Activated gamma-delta T cell treated with Interleukin-2 at 50 U/mL for 16 hours (primary cell): ENCODE results near the gene ESPNL.
A peak's percentile ranks its signal among the peaks of the same experiment; 100 is the strongest.
"Not testable (repeated sequence)": the region's sequence is repeated elsewhere in the genome, so short reads cannot be mapped to it uniquely, and the experiment has no call there.

Experiments used
- DNase-seq: peaks from one replicate; pipeline ENCODE4 v3.0.0-alpha.2; 2020

The ESPNL gene, protein sequence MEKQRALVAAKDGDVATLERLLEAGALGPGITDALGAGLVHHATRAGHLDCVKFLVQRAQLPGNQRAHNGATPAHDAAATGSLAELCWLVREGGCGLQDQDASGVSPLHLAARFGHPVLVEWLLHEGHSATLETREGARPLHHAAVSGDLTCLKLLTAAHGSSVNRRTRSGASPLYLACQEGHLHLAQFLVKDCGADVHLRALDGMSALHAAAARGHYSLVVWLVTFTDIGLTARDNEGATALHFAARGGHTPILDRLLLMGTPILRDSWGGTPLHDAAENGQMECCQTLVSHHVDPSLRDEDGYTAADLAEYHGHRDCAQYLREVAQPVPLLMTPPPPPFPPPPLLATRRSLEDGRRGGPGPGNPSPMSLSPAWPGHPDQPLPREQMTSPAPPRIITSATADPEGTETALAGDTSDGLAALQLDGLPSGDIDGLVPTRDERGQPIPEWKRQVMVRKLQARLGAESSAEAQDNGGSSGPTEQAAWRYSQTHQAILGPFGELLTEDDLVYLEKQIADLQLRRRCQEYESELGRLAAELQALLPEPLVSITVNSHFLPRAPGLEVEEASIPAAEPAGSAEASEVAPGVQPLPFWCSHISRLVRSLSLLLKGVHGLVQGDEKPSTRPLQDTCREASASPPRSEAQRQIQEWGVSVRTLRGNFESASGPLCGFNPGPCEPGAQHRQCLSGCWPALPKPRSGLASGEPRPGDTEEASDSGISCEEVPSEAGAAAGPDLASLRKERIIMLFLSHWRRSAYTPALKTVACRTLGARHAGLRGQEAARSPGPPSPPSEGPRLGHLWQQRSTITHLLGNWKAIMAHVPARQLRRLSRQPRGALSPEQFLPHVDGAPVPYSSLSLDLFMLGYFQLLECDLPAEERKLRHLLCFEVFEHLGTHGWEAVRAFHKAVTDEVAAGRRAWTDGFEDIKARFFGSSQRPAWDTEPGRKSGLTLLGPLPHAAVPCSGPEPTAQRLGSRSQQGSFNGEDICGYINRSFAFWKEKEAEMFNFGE

DNA sequence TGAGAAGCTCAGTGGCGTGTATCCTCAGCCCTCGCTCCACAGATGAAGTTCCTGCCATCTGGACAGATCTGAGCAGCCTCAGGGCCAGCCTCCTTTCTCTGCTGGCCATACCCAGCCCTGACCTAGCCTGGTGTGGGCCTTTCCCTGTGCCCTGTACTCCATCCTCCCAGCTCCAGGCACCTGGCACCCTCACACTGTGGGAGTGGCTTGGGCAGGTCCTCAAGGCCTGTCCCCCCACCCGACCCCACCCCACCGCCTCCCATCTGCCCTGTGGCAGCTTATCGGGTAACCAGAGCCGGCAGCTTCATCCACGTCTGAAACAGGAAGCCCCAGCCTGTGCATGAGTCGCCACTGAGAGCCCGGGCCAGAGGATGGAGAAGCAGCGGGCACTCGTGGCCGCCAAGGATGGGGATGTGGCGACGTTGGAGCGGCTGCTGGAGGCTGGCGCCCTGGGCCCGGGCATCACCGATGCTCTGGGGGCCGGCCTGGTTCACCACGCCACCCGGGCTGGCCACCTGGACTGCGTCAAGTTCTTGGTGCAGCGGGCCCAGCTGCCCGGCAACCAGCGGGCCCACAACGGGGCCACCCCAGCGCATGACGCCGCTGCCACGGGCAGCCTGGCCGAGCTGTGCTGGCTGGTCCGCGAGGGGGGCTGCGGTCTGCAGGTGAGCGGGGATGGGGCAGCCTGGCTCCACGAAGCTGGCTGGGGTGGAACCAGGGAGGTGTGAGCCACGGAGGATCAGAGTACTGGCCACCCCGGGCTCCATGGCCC, at the start of gene ESPNL:
TSS of gene ESPNL (plus strand) at position 292 of the 772 bp plus-strand sequence. CDS start at position 372, 80 bp downstream.
- no peak for DNase-seq

DNA sequence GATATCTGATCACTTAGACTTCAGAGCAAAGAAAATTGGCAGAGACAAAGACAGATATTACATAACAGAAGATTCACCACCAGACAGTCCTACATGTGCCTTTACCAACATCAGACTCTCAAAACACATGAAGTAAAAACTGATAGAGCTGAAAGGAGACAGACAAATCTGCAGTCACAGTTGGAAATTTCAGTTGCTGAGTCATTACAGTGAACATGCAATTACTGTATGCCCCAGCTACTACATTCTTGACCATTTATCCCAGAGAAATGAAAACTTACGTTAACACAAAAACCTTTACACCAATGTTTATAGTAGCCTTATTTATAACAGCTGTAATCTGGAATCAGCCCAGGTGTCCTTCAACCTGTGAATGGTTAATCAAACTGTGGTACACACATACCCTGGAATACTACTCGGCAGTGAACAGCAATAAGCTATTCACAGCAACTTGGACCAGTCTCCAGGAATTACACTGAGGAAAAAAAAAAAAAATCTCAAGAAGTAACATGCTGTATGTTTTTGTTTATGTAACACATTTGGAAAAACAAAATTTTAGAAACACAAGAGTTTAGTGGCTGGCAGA, 46.9 kb upstream of the ESPNL start:
- DNase-seq, result no peak

DNA sequence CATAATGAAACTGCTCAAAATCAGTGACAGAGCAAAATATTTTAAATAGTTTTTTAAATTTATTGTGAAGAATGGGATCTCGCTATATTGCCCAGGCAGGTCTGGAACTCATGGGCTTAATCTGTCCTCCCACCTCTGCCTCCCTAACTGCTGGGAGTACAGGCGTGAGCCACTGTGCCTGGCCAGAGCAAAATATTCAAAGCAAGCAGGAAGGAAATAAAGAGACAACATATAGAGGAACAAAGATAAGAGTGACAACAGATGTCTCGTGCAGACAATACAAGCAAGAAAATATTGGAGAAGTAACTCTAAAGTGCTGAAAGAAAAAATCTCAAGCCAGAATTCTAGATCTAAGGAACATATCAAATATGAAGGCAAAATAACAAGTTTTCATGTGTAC, 44.3 kb upstream of the ESPNL start:
- no peak for DNase-seq

DNA sequence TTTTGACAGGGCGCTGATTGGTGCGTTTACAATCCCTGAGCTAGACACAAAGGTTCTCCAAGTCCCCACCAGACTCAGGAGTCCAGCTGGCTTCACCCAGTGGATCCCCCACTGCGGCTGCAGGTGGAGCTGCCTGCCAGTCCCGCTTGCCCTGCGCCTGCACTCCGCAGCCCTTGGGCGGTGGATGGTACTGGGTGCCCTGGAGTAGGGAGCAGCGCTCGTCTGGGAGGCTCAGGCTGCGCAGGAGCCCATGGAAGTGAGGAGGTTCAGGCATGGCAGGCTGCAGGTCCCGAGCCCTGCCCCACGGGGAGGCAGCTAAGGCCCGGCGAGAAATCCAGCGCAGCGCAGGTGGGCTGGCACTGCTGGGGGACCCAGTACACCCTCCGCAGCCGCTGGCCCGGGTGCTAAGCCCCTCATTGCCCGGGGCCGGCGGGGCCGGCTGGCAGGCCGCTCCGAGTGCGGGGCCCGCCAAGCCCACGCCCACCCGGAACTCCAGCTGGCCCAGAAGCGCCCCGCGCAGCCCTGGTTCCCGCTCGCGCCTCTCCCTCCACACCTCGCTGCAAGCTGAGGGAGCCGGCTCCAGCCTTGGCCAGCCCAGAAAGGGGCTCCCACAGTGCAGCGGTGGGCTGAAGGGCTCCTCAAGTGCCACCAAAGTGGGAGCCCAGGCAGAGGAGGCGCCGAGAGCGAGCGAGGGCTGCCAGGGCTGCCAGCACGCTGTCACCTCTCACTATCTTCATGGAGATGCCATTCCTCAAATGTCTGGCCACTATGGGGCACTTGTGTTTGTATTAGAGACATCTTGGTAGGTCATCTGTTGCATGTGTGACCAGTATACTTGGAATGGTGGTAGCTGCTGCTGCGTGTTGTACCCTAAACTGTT, 42.2 kb upstream of the ESPNL start:
- not testable (repeated sequence) for DNase-seq

DNA sequence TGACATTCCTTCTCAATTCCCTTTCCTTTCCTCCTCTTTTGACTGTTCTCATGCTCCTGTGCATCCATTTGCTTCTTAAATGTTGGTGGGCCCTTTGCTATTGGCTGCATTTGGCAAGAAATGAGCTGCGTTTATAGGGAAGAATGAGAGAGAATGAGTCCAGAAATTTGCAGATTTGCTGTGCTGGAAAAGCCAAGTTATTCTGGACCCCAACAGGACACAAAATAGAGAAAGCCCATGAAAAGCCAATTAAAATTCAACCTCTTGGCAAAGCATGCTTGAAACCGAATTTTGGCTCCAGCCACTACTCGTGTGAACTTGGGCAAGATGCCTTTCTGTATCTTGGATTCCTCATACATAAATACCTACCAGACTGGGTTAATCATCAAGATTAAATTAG, 40.6 kb upstream of the ESPNL start:
- DNase-seq, result no peak

DNA sequence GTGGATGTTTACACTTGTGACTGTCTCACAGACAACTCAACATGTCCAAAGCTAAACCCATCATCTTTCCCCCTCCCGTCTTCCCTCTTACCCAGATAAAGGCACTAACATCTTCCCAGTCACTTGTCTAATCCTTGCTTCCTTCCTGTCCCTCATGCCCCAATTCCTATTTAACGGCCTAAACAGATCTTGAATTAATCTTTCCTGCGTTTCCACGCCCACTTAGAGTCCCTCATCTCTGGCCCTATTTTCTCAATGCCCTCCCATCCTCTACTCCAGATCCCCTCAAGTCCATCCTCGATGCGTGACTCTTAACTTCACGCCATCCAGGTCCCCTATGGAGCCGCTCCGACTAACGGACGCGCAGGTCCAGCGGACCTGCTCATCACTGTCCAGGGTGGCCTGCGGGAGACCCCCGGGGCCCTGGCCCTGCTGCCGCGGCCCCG, 40.0 kb upstream of the ESPNL start:
- no peak for DNase-seq

DNA sequence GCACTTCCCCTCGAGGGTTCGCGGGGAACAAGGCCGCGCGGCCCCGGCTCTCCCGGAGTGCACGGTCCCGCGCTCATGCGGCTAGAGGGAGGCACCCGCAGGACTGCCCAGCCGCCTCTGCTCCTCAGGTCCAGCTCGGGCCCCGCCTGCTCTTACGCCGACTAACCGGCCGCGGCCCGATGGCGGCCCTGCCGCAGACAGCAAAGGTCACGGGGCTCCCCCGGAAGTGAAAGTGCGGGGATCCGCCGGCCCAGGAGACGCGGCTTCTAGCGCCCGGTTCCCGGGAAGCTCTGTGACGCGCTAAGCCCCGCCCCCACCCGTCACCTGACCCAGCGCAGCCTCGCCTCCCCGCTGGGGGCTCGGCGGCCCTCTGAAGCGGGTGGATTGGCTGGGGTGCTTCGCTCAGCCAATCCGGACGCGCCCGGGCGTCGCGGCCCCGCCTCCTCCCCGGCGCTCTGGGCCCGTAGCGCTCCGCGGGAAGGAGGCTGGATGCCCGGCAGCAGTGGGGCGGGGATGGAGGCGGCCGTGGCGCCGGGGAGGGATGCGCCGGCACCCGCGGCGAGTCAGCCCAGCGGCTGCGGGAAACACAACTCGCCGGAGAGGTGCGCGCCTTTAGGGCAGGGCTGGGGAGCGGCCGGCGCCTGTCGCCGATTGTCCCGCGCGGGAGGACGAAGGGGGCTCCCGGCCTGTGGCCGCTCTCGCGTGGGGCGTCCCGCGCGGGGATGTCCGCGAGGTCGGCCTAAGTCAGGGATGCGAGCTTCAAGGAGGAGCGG, 39.4 kb upstream of the ESPNL start, which contains the start of gene SCLY:
TSS of gene SCLY (plus strand) at position 460 of the 773 bp plus-strand sequence. CDS start at position 514, 54 bp downstream.
- peak; percentile 96 for DNase-seq

DNA sequence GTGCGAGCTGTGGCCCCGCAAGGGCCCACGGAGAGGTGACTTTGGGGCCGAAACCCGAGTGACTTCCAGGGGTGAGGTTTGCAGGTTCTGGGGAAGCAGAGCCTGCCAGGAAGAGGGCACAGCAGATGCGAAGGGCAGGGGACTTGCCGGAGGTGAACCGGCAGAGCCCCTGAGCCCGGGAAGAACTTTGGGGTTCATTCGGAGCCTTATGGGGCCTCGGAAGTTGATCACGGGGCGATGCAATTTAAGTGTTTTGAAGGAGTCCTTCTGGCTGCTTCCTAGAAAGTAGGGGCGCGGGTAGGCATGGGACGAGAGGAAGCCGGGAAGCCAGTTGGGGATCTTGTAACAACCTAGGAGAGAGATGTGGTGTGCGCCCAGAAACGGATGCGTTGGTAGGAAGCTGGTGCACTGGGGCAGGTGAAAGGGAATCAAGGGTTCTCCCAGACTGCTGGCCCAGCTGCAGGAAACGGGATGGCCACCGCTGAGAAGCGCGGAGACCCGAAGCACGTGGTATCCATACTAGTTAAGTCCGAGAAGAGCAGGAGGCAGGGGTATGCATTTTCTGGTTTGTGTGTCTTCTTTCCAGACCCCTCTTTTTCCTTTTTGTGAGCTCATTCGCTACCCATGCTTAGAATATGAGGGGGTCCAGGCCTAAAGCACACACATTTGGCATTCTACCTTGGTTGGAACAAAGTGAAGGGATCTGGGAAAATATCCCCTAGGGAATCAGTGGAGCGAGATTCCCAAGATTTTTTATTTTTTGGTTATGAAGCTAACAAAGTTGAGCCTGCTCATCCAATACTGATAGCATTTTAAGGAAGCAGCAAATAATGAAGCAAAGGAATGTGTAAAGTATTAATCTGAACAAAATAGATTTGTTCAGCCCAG, 38.6 kb upstream of the ESPNL start:
- DNase-seq, result peak; percentile 16

DNA sequence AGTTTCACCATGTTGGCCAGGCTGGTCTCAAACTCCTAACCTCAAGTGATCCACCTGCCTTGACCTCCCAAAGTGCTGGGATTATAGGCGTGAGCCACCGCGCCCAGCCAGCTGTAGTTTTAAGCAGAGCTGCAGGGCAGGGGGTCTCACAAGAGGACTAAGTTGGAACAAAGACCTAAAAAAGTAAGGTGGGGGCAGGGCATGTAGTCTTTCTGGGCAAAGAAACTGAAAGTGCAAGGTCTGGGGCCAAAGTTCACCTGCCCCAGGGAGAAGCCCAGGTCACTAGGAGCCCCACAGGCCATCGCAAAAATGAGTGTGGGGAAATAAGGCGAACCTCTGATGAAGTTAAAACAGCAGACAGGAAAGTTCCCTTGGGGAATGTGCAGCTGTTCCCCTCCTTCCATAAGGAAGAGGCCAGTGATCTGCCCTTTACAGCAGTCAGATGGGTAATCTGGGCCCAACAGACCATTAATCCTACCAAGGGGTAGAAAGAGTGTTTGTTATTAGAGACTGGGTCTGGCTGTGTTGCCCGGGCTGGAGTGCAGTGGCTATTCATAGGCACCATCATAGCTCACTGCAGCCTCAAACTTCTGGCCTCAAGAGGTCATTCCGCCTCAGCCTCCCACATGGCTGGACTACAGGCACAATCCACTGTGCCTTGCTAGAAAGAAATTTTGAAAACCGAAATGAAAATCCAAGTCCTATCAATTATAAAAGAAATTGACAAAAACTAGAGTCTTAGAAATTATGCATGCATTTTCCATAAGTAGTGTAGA, 36.5 kb upstream of the ESPNL start:
- DNase-seq, result no peak

DNA sequence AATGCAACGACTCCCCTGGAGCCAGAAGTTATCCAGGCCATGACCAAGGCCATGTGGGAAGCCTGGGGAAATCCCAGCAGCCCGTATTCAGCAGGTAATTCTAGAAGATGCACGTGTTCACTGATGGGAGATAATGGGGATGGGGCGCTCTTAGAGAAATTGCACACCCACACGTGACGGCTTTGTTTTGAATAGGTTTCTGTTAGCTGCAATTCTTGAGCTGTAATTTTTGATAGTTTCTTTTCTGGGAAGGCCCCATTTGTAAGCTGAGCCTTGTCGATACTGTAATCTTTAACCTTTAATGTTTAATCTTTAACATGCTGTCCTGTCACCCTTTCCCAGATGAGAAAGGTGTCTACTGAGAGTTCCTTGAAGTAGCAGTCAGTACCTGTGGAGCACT, 35.8 kb upstream of the ESPNL start:
- DNase-seq, result no peak

DNA sequence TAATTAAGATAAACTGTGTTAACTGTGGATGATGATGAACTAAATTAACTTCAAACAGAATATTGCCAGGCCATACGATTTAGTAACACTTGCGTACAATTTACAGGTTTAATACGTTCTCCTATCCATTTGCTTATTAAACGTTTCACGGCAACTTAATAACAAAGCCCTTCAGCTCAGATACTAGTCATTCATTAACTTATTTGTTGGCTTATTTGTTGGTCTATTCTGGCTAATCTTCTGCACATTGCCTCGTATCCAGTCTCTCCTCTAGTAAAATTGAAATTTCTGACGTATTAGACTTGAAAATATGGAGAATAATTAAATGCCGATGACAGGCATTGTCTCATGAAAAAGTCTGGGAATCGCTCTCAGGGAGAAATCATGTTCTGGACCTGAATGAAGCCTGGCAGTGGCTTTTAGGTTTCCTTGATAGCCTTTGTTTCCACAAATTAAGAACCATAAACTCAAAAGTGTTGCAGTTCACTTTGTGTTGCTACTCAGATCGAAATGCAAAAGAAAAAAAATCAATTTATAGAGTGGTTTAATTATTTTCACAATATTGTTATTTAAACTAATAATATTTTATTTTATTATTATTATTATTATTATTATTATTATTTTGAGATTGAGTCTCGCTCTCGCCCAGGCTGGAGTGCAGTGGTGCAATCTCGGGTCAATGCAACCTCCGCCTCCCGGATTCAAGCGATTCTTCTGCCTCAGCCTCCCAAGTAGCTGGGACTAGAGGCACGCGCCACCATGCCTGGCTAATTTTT, 34.9 kb upstream of the ESPNL start:
- DNase-seq, result no peak

DNA sequence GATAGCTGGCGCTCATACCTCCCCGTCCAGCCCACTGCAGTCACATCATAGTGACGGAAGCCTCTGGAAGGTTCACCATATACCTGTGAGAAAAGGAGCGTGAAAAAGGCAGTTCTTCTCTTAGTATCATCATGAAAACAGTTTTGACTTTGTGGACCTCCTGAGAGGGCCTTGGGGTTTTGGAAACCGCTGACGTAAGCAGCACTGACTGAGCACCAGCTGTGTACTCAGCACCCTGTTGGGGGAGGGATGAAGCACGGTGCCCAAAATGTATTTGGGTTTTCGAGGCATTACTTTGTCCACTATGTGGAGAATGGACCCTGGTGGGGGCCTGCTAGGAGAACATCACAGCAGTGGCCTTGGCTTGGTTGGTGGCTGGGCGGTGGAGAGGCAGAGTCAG, 33.9 kb upstream of the ESPNL start:
- DNase-seq, result no peak

DNA sequence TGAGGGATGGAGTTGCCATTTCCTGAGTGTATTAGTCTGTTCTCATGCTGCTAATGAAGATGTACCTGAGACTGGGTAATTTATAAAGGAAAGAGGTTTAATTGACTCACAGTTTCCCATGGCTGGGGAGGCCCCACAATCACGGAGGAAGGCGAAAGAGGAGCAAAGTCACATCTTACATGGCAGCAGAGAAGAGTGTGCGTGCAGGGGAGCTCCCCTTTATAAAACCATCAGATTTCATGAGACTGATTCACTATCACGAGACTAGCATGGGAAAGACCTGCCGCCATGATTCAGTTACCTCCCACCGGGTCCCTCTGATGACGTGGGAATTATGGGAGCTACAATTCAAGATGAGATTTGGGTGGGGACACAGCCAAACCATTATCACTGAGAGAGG, 33.4 kb upstream of the ESPNL start:
- DNase-seq, result not testable (repeated sequence)

DNA sequence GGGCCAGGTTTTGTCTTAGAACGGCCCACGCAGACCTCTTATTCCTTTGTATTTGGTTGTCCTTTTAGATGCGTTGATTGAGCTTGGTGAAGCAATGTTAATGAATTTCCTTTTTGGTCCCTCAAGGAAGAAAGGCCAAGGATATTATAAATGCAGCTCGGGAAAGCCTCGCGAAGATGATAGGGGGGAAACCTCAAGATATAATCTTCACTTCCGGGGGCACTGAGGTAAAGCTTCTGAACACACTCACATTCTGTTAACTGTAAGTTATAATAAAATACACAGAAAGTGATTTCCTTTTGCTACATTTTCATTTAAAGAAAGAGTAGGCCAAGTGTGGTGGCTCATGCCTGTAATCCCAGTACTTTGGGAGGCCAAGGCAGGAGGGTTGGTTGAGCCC, 32.2 kb upstream of the ESPNL start:
- no peak for DNase-seq

DNA sequence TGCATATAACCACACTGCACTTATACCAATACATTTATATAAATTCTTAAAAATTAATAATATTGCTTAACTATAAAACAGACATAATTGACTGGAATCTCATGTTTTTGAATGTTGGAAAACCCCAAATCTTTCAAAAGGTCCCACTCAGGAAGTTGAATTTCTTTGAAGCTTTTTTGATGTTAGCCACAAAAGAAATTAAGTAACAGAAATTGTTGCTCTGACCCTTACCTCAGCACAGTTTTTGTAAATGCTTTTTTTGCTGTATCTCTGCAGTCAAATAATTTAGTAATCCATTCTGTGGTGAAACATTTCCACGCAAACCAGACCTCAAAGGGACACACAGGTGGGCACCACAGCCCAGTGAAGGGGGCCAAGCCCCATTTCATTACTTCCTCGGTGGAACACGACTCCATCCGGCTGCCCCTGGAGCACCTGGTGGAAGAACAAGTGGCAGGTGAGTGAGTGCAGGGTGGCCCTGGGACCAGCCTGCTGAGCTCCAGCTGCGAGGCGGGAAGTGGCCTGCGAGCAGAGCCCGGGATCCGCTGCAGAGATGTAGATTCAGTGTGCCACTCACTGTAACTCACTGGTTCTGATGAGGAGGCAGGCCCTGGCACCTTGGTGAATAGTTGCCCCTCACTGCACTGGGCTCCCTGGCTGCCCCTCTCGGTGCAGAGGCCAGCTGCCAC, 31.0 kb upstream of the ESPNL start:
- DNase-seq, result no peak

DNA sequence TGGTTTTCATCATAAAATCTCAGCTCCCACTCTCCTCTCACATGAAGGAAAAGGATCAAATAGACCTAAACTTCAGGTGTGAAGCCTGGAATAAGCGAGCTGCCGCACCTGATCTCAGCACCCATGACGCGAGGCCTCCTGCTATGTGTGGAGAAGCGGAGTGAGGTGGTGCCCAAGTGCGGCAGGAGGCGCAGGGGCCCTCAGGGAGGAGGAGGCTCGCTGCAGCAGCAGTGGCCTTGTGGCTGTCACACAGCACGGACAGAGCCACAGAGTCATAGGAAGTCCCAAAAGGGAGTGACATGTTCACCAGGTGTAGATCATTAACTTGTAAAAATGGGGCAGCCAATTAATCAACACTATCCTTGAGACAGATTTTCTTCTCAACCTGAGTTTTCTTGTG, 30.3 kb upstream of the ESPNL start:
- no peak for DNase-seq

DNA sequence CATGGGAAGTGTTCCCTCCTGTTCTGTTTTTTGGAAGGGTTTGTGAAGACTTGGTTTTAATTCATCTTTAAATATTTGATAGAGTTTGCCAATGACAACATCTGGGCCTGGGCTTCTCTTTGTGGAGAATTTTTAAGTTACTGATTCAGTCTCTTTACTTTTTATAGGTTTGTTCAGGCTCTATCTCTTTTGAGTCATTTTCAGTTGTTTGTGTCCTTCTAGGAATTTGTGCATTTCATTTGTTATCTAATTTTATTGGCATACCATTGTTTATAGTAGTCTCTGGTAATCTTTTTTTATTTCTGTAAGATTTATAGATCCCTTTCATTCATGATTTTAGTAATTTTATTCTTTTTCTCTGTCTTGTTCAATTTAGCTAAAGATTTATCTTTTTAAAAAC, 24.7 kb upstream of the ESPNL start:
- no peak for DNase-seq
